ENCODE data around the gene ATP11A.
A peak's percentile ranks its signal among the peaks of the same experiment; 100 is the strongest.

Gene ATP11A

DNA sequence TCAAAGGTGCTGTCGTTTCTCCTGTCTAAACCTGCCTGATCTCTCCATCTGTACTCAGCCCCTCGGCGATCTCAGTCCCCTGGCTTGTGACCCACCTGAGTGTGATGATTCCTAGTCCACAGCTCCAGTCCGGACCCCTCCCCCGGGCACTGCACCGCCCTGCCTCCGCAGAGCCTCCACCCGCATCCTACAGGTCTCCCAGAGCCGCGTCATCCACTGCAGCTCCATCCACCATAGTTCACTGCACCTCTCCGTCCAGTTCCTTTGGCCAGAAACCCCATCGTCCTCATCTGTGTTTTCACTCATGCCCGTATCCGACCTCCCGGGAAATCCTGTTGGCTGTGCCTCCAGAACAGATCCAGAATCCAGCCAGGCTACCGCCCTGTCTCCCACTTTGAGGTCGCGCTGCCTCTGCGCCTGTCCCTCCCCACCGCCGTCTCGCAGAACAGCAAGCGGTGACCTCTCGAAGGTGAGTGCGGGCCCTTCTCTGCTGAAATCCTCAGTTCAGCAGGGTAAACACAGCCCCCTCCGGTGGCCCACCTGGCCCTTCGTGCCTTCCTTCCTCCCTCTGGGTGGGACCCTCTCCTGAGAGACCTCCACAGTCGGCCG is 227.3 kb downstream of the ATP11A start:
- no peak for DNase-seq

DNA sequence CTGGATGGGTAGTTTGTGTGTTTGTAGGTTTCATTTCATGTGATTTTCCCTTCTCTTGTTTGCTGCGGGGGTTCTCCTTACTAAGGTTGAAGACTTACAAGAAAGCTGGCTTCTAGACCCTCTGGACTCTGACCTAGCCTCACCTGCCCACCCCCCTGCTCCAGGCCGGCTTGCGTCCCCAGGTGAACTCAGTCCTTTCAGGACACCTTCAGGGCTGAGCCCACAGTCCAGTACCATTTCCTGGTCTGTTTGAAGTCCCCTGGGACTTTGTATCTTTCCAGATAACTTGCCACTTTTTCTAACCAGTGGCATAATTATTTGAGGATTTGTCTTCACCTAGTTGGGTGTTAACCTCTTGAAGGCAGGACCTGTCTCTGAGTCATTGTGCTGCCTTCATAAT is 227.9 kb downstream of the ATP11A start:
- no peak for DNase-seq

DNA sequence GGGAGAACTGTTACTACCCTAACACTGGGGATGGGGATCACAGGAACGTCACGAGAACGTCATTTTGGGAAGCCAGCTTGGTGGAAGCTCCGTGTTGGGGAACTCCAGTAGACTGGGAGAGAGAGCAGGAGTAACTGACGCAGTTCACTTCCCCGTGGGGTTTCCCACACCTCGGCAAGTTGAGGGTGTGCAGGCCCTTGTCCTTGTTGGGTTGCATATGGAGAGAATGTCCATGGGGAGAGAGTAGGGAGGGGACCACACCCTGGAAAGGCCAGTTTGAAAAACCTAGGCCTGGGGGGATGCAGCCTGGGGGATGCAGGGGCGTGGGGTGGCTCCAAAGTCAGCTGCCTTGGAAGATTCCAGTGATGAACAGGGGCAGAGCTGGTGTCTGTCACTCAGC is 228.4 kb downstream of the ATP11A start:
- DNase-seq = no peak

DNA sequence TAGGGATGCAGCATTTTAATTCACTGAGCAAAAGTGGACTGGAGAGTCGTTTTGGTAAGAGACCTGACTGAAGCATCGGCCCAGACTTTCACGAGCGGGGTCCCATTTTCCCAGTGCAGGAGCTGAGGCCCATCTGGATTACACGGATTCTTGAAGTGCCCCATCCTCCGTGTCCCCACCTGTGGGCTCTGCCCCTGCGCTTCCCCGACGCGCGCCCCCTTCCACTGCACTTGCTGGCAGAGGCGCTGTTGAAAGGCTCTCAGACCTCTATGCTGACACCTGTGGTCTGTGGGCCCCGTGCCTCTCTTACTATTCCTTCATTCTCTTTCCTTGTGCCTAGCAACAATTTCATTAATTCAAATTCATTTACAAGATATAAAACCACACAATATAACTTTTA is 228.9 kb downstream of the ATP11A start:
- no peak for DNase-seq

DNA sequence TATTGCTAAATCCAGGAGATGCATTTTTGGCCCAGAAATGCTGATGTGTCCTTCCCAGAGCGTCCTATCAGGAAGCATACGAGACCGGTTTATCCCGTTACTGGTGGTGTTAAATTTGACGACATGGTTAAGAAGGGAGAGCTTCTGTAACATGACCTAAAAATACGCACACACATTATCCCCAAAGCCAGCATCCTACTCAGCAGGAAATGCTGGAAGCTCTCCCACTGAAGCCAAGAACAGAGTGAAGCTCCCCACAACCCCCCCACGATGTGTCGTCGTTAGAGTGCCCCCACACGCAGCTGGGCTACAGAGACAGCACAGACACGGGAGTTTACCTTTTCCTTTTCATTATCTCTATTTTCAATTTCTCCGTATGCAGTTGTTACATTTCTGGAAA is 234.1 kb downstream of the ATP11A start:
- DNase-seq = no peak

DNA sequence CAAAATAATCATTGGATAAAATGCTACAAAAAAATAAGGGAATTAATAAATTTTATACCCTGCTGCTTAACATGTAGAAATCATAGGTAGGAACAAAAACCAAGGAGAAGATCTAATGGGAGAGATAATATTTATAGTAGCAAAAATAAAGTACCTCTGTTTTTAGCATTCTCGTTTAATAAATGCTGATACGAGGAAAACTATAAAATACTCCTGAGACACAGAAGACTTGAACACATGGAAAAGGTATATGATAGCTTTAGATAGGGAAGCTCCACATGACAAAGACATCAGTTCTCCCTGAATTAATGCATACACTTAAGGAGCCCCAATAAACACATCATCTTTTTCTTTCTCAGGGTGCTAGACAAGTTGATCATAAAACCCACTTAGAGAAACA is 234.5 kb downstream of the ATP11A start:
- no peak for DNase-seq

DNA sequence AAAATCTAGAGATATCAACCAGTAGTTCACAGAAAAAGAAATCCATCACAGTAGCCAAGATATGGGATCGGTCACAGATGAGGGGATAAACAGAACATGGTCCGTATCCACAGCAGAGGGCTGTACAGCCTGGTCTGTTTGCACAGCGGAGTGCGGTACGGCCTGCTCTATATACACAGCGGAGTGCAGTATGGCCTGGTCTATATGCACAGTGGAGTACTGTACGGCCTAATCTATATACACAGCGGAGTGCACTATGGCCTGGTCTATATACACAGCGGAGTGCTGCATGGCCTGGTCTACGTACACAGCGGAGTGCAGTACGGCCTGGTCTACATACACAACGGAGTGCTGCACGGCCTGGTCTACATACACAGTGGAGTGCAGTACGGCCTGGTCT is 236.2 kb downstream of the ATP11A start:
- no peak for DNase-seq

DNA sequence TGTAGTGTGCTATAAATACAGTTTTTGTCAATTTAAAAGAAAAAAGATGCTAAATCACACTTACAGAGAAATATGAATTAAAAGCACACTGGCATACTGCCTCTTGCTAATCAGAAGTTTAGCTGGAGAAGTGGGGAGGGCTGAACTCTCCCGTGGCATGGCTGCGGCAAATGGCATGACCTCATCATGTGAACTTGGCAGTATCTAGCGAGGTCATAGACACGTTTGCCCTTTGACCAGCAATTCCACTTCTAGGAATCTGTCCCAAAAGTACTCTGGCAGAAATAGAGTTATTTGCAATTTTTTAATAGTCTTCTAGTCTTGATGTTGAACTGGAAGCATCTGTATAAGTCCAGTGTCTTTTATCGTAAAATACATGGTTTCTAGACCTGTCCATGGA is 237.2 kb downstream of the ATP11A start:
- no peak for DNase-seq

DNA sequence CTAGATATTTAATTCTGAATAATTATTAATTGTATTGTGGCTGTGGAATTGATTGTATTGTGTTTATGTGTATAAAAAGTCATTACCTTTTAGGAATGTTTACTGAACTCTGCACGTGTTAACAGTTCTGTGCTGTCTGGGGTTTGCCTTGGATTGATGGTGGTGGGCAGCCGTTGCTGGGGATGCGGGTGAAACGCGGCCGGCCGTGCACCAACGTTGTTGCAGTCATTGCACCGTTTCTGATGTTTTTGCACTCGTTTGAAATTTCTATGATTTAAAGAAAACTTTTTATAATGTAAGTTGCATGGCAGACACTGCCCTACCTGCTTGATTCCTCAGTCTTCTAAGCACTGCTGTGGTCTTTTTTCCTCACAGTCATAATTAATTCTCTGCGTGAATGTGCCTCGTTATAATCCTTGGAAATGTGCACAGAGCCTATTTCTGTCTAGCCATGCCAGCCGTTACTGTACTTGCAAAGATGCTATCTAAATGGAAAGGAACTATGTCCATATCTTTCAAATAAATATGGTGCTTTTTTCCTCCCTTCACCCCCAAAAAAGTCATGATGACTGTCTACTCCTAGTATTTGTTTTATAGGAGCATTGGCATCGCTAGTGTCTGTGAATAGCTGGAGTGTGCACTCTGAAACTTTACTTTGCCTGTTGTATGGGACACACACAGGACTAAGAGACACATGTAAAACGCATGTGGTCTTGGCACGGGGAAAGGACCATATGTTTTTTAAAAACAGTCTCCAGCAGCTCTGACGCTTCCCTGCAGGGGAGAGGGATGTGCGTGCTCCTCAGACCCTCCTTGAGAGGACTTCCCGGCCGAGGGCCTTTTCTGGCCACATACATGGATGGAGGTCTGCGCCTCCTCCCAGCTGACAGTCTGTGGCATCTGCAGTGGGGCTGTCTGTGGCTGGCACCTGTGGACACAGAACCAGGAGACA is 238.5 kb downstream of the ATP11A start:
- DNase-seq = no peak

DNA sequence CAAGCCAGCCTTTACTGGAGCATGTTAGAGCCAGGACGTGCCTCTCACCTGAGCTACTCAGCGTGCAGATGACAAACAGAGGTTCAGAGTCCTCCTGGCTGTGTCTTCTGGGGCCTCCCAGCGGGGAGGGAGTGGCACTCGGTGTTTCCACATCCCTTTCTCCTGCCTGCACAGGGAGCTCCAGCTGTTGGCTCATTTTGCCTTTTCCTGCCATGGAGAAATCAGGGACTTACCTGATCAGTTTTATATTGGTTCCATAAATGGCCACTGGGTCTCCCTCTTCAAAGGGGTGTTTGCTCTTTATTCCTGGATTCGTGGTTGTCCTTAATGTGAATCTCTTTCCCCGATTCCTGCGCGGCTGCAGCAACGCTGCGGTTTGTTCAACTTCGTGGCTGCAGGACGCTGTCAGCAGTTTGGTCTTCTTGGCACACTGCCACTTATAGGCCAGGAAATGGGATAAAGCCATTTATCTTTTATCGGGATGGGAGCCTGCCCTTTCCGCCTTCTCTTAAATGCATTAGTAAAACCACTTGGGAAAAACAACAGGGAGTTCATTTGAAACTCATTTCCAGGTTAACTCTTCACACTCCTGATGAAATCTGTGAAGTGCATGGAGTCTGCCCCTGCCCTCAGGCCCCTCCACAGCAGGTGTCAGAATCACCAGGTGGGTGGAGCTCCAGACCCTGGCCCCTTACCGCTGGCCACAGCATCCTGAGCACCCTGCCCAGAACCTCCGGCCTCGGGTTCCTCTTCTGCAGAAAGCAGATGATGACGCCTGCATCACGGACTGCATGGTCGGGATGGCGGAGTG is 239.3 kb downstream of the ATP11A start:
- DNase-seq = peak; percentile 49

DNA sequence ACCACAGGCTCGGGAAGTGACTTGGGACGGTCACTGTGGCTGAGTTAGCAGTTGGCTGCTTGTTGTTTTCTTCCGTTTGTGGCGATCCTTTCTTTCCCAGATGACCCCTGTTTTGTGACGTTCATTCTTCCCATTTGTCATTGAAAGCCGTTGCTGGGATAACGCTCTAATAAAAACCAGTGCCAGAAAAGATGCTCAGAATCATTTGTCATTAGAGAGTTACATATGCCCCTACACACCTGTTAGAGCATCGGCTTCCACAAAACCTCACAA is 239.9 kb downstream of the ATP11A start:
- DNase-seq = no peak

DNA sequence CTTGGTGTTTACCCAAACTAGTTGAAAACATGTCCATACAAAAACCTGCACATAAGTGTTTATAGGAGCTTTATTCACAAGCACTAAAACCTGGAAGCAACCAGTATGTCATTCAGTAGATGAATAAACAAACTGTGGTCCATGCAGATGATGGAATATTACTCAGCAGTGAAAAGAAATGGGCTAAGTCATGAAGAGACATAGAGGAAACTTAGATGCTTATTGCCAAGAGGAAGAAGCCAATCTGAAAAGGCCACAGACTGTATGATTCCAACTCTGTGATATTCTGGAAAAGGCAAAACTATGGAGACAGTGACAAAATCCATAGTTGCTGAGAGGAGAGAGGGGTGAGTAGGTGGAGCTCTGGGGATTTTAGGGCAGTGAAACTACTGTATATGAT is 240.4 kb downstream of the ATP11A start:
- no peak for DNase-seq

DNA sequence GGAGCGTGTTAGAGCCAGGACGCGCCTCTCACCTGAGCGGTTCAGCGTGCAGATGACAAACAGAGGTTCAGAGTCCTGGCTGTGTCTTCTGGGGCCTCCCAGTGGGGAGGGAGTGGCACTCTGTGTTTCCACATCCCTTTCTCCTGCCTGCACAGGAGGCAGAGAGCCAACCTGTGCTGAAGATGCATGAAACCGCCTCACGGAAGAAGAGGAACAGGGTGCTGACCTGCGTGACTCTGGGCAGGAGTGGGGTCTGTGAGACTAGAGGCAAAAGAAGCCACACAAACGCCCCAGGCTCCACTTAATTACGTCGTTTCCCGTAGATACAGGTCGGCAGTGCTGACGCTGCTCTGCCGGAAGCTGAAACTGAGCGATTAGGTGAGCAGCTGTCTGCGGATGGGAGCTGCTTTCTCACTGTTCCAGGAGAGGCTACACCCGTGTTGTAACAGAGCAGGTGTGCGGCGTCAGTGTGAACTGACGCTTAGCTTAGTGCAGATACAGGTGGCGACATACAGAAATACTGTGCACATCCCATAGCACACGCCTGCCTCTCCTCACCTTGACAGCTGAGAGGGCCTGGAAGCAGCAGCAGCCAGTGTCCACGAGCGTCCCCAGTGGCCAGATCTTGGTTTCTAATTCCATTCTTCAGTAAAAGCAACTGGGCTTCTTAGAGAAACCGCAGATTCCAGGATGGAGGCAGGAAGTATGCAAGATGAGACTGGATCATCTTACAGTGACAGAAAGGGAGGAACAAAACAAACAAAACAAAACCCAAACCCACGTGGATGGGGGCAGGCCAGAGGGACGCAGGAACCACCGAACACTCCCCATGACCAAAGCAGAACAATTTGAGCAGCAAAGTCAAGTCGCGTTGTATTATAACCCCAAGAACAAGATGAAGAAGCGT is 241.4 kb downstream of the ATP11A start:
- peak; percentile 78 for DNase-seq

DNA sequence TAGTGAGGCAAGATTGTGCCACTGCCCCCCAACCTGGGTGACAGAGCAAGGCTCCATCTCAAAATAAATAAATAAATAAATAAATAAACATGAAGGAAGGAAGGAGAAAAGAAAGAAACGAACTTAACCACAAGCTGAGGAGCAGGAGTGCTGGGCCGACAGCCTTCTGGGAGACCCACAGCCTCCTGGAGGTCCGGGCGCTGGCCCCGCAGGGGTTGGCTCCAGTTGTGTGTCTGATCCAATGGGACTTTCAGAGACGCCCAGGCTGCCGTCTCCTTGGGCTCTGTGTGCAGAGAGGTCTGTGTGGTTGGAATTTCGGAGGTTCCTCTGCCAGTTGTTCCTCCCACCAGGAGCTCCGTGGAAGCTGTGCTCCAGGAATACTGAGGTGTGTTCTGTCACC is 243.1 kb downstream of the ATP11A start:
- DNase-seq = no peak

DNA sequence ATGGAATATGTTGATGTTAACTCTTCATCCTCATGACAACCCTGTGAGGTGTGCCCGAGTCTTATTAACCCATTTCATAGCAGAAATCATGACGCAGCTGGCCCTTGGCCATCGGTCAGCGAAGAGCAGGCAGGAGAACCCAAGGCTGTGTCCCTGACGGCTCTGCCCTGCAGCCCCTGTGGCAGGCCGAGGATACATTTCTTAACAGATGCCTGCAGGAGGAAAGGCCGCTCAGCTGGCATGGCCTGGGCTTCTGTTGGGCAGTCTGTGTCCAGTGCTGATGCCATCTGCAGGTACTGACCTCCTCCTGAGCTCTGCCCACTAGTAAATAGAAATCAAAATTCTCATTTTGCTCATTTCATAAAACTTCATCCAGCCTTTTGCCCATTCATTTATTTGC is 243.8 kb downstream of the ATP11A start:
- no peak for DNase-seq

DNA sequence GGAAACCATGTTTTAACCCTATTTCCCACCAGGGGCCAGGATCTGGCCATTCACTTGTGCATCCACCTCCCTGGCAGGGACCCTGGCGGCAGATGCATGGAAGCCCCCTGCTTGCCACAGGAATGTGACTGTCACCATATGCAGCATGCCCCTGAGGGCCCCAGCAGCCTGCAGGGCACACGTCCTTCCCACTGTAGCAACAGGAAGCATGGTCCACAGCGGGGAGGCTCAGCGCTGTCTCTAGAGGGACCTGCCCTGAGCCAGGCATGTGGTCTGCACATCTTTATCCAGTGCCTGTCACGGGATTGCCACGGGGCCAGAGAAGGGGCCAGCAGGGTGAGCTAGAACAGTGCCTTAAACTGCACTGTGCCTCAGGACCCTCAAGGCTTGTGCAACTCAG is 244.2 kb downstream of the ATP11A start:
- DNase-seq = no peak

Measured in femur (tissue), 1 donor.